ENCODE measurements around the gene TNNT3.
A peak's percentile ranks its signal among the peaks of the same experiment; 100 is the strongest.

TNNT3 gene

DNA sequence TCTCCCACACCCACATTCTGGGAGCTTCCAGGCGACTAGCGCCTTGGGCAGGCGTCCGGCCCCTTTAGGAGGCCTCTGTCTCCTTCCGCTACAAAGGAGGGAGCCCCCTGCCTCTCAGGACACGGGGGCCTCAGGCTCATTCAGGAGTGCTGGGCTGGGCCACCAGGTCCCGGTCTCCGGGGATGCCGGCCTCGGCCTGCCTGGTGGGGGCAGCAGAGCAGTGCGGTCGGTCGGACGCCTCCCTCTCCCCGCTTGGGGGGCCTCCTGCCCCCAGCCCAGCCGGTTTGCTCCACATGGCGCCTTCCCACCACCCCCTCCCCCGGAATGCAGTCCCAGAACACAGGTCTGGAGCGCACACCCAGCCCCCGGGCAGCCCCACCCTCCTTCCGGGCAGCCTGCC is 49.5 kb downstream of the TNNT3 start:
- no peak overlapping the region for H3K27ac ChIP-seq
- TF ChIP-seq, protein P1, sequence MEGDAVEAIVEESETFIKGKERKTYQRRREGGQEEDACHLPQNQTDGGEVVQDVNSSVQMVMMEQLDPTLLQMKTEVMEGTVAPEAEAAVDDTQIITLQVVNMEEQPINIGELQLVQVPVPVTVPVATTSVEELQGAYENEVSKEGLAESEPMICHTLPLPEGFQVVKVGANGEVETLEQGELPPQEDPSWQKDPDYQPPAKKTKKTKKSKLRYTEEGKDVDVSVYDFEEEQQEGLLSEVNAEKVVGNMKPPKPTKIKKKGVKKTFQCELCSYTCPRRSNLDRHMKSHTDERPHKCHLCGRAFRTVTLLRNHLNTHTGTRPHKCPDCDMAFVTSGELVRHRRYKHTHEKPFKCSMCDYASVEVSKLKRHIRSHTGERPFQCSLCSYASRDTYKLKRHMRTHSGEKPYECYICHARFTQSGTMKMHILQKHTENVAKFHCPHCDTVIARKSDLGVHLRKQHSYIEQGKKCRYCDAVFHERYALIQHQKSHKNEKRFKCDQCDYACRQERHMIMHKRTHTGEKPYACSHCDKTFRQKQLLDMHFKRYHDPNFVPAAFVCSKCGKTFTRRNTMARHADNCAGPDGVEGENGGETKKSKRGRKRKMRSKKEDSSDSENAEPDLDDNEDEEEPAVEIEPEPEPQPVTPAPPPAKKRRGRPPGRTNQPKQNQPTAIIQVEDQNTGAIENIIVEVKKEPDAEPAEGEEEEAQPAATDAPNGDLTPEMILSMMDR (IDR thresholded peaks at IDR 0.05) = no peak
- no peak for DNase-seq
- H3K4me3 ChIP-seq = no peak overlapping the region
- no peaks in the 10 kb centered on the region for H3K27me3 ChIP-seq
- no peaks in the 10 kb centered on the region for H3K9me3 ChIP-seq
- H3K4me1 ChIP-seq = no peaks in the 10 kb centered on the region
- intact Hi-C loops (cut with DNase I; ENCODE audit: low total_unique reads) = no loop called here
- no peaks in the 10 kb centered on the region for H3K36me3 ChIP-seq

- Histone ChIP-seq H3K4me1 (no peaks in the 10 kb centered on the region), H3K27ac (no peak overlapping the region), H3K36me3 (no peaks in the 10 kb centered on the region), H3K27me3 (no peaks in the 10 kb centered on the region), H3K9me3 (no peaks in the 10 kb centered on the region), H3K4me3 (no peak overlapping the region)
- TF ChIP-seq, protein P1 (IDR thresholded peaks at IDR 0.05) = no peak
- intact Hi-C loops (cut with DNase I; ENCODE audit: low total_unique reads) = no loop called here
- DNase-seq = no peak
Observed at GRCh38 chr11:1969776-1970175, 50.3 kb downstream of the TNNT3 start.

DNA sequence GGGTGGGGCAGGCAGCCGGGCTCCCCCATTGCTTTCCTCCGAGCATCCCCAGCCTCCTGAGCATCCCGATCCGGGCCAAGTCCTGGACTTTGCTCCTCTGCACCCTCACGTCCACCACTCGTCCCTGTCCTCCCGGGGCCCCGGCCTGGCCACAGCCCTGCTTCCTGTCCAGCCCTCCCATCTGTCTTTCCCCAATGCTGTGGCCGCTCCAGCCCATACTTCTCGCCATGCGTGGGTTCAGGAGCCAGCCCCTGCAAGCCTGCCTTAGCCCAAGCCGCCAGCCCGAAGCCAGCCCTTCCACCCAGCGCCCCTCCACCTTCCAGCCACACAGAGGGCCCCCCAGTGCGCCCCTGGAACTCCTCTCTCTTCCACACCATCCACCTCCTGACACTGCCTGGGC is 51.5 kb downstream of the TNNT3 start:
- Histone ChIP-seq H3K27ac (no peak overlapping the region), H3K36me3 (no peaks in the 10 kb centered on the region), H3K4me1 (no peaks in the 10 kb centered on the region), H3K27me3 (no peaks in the 10 kb centered on the region), H3K9me3 (no peaks in the 10 kb centered on the region), H3K4me3 (no peak overlapping the region)
- DNase-seq = peak in 1 of 2 donors; percentile 13
- intact Hi-C loops (cut with DNase I; ENCODE audit: low total_unique reads) = no loop called here
- TF ChIP-seq, protein P1 (IDR thresholded peaks at IDR 0.05) = no peak

GRCh38 chr11:1975185-1975584 is 55.7 kb downstream of the TNNT3 start:
- intact Hi-C loops (cut with DNase I; ENCODE audit: low total_unique reads) = no loop called here
- H3K27me3 ChIP-seq = no peaks in the 10 kb centered on the region
- H3K27ac ChIP-seq = no peak overlapping the region
- TF ChIP-seq, protein P1 (IDR thresholded peaks at IDR 0.05) = no peak
- no peaks in the 10 kb centered on the region for H3K36me3 ChIP-seq
- no peaks in the 10 kb centered on the region for H3K9me3 ChIP-seq
- no peaks in the 10 kb centered on the region for H3K4me1 ChIP-seq
- no peak overlapping the region for H3K4me3 ChIP-seq
- no peak for DNase-seq

GRCh38 chr11:1978720-1979473 is 59.4 kb downstream of the TNNT3 start:
- H3K4me3 ChIP-seq = no peak overlapping the region
- intact Hi-C loops (cut with DNase I; ENCODE audit: low total_unique reads) = no loop called here
- H3K9me3 ChIP-seq = no peaks in the 10 kb centered on the region
- no peaks in the 10 kb centered on the region for H3K27me3 ChIP-seq
- no peaks in the 10 kb centered on the region for H3K36me3 ChIP-seq
- no peaks in the 10 kb centered on the region for H3K4me1 ChIP-seq
- DNase-seq = peak in 1 of 2 donors; percentile 9
- TF ChIP-seq, protein P1 (IDR thresholded peaks at IDR 0.05) = no peak
- H3K27ac ChIP-seq = no peak overlapping the region

Measured in tibial artery (tissue), 4 donors.